ENCODE measurements around the gene VPS29.
A peak's percentile ranks its signal among the peaks of the same experiment; 100 is the strongest.
"Not testable (repeated sequence)": the region's sequence is repeated elsewhere in the genome, so short reads cannot be mapped to it uniquely, and the experiment has no call there.

The VPS29 gene

GRCh38 chr12:110520876-110521712, 19.2 kb upstream of the VPS29 start:
- DNase-seq, result not testable (repeated sequence)

- not testable (repeated sequence) for DNase-seq
Observed at GRCh38 chr12:110518014-110518413, 16.1 kb upstream of the VPS29 start.

GRCh38 chr12:110516995-110517394, 15.1 kb upstream of the VPS29 start:
- DNase-seq, result no peak

- DNase-seq, result no peak
Observed at GRCh38 chr12:110514363-110514762, 12.5 kb upstream of the VPS29 start.

- DNase-seq, result no peak
Observed at GRCh38 chr12:110513842-110514241, 11.9 kb upstream of the VPS29 start.

- no peak for DNase-seq
Observed at GRCh38 chr12:110508071-110508586, 6.2 kb upstream of the VPS29 start.

GRCh38 chr12:110505332-110505731, 3.4 kb upstream of the VPS29 start:
- no peak for DNase-seq

- DNase-seq, result no peak
Observed at GRCh38 chr12:110503432-110503831, 1.5 kb upstream of the VPS29 start.

- DNase-seq, result peak; percentile 67 to 73
Observed at GRCh38 chr12:110501399-110501751, 536 bp downstream of the VPS29 start.

GRCh38 chr12:110498984-110499706, 2.8 kb downstream of the VPS29 start:
- peak in 1 of 2 experiments; percentile 54 for DNase-seq

GRCh38 chr12:110475426-110475825, 26.5 kb downstream of the VPS29 start:
- no peak for DNase-seq

GRCh38 chr12:110468214-110469048, 33.5 kb downstream of the VPS29 start, which contains the start of the genes FAM216A and GPN3:
FAM216A (plus strand) TSS chr12:110468845; CDS start chr12:110468876, 31 bp downstream.
GPN3 (minus strand) TSS chr12:110468257; CDS start chr12:110468203, 54 bp downstream.
- peak; percentile 96 to 98 for DNase-seq

GRCh38 chr12:110467847-110468213, 34.1 kb downstream of the VPS29 start:
- DNase-seq, result no peak

GRCh38 chr12:110466791-110467190, 35.1 kb downstream of the VPS29 start:
- no peak for DNase-seq

GRCh38 chr12:110465765-110466164, 36.1 kb downstream of the VPS29 start:
- DNase-seq, result not testable (repeated sequence)

GRCh38 chr12:110465024-110465423, 36.9 kb downstream of the VPS29 start:
- DNase-seq, result no peak

- not testable (repeated sequence) for DNase-seq
Observed at GRCh38 chr12:110461189-110461588, 40.7 kb downstream of the VPS29 start.

GRCh38 chr12:110458756-110459155, 43.2 kb downstream of the VPS29 start:
- no peak for DNase-seq

- DNase-seq, result no peak
Observed at GRCh38 chr12:110453569-110454296, 48.2 kb downstream of the VPS29 start.

GRCh38 chr12:110451263-110451662, 50.6 kb downstream of the VPS29 start:
- DNase-seq, result no peak

- peak; percentile 81 to 93 for DNase-seq
Observed at GRCh38 chr12:110449799-110450497, 52.0 kb downstream of the VPS29 start, which contains the start of gene ARPC3. ARPC3 (minus strand) TSS chr12:110450337; CDS start chr12:110450260, 77 bp downstream.
